BJ (cell line): ENCODE measurements around the gene NANS. TPM values are rescaled to one million over a fixed set of nuclear protein-coding genes. Genes with fewer than 3 reads are reported as not detected.

Experiments
- CTCF ChIA-PET: fragments of 350-600 bp; formaldehyde crosslinking; extraction: SDS; loops from one replicate; lab custom pipeline; 2021; ENCODE audit warnings: antibody characterized with exemption, inconsistent platforms; lab: Yijun Ruan, JAX
- POLR2A ChIA-PET: fragments of 300-600 bp; sonication (Branson Sonifier 250); formaldehyde crosslinking; extraction: SDS; loops from one replicate; lab custom pipeline; 2021; ENCODE audit warnings: antibody characterized with exemption; lab: Charles Lee
- DNase-seq: peaks from one replicate; pipeline ENCODE4 v3.0.0-alpha.2; 2011; ENCODE audit warnings: low read depth
- H3K27me3 ChIP-seq: 2 replicates; pipeline ENCODE4 v1.6.0; 2011; ENCODE audit warnings: low read length; ENCODE audit not compliant: control insufficient read depth, insufficient read depth
- H3K36me3 ChIP-seq: 2 replicates; pipeline ENCODE4 v1.5.1; 2011; ENCODE audit warnings: low read length; ENCODE audit not compliant: control insufficient read depth, insufficient read depth
- H3K4me3 ChIP-seq: 2 replicates; pipeline ENCODE4 v1.5.1; 2011; ENCODE audit warnings: low read depth, mild to moderate bottlenecking, control low read depth, low read length
- CTCF ChIP-seq: IDR thresholded peaks from 2 replicates; pipeline ENCODE4 v1.5.1; 2011; ENCODE audit warnings: low read depth, mild to moderate bottlenecking, control low read depth, inconsistent platforms, low read length, moderate library complexity; ENCODE audit not compliant: insufficient read depth
- polyA plus RNA-seq: library from polyadenylated mRNA; depleted of rRNA; stranded (reverse); fragments of >200 nt; gene quantifications from 2 replicates; pipeline ENCODE4 v1.2.3, GENCODE V29; 2011

The NANS gene
- polyA plus RNA-seq, 1 experiment: 142 TPM

GRCh38 chr9:98097836-98098235 is 41.3 kb downstream of the NANS start:
- DNase-seq: no peak
- Histone ChIP-seq H3K36me3 (peaks cover 2% of the 10 kb centered on the region; the same call in 1 of the 2 replicates), H3K4me3 (no peak overlapping the region), H3K27me3 (no peaks in the 10 kb centered on the region)
- POLR2A ChIA-PET: no interaction called here
- no peak for TF ChIP-seq CTCF
- CTCF ChIA-PET: interaction anchor here (0.8 to 1.5 kb wide), 2 partner anchors 678 to 1378 kb away, joined by 3 to 4 read pairs; no protein-coding TSS in a partner anchor

- Histone ChIP-seq H3K27me3 (no peaks in the 10 kb centered on the region), H3K36me3 (peaks cover 2% of the 10 kb centered on the region; the same call in 1 of the 2 replicates), H3K4me3 (no peak overlapping the region)
- no peak for DNase-seq
- ChIA-PET CTCF (interaction anchor here (0.8 kb wide), 1 partner anchor 15 kb away, joined by 3 read pairs; no protein-coding TSS in a partner anchor), POLR2A (no interaction called here)
- TF ChIP-seq CTCF: no peak
These were observed 42.8 kb downstream of the NANS start for GRCh38 chr9:98099346-98099745.

- H3K36me3 ChIP-seq: peaks cover 2% of the 10 kb centered on the region; the same call in 1 of the 2 replicates
- POLR2A ChIA-PET: no interaction called here
- no peak for DNase-seq
- TF ChIP-seq CTCF: no peak
- CTCF ChIA-PET: interaction anchor here (0.8 kb wide), 1 partner anchor 15 kb away, joined by 3 read pairs; no protein-coding TSS in a partner anchor
- no peak overlapping the region for H3K4me3 ChIP-seq
- H3K27me3 ChIP-seq: no peaks in the 10 kb centered on the region
These were observed 43.4 kb downstream of the NANS start for GRCh38 chr9:98099898-98100297.

GRCh38 chr9:98100456-98100855 is 43.9 kb downstream of the NANS start:
- H3K36me3 ChIP-seq: no peaks in the 10 kb centered on the region; the same call in 1 of the 2 replicates
- no peak for DNase-seq
- H3K4me3 ChIP-seq: no peak overlapping the region
- no peak for TF ChIP-seq CTCF
- H3K27me3 ChIP-seq: no peaks in the 10 kb centered on the region
- ChIA-PET POLR2A (no interaction called here), CTCF (no interaction called here)

GRCh38 chr9:98101416-98101815 is 44.9 kb downstream of the NANS start:
- TF ChIP-seq CTCF: no peak
- ChIA-PET POLR2A (no interaction called here), CTCF (no interaction called here)
- no peak for DNase-seq
- no peaks in the 10 kb centered on the region for H3K27me3 ChIP-seq
- no peak overlapping the region for H3K4me3 ChIP-seq
- no peaks in the 10 kb centered on the region; the same call in 1 of the 2 replicates for H3K36me3 ChIP-seq
